ENCODE measurements around the gene AOPEP.

DNA sequence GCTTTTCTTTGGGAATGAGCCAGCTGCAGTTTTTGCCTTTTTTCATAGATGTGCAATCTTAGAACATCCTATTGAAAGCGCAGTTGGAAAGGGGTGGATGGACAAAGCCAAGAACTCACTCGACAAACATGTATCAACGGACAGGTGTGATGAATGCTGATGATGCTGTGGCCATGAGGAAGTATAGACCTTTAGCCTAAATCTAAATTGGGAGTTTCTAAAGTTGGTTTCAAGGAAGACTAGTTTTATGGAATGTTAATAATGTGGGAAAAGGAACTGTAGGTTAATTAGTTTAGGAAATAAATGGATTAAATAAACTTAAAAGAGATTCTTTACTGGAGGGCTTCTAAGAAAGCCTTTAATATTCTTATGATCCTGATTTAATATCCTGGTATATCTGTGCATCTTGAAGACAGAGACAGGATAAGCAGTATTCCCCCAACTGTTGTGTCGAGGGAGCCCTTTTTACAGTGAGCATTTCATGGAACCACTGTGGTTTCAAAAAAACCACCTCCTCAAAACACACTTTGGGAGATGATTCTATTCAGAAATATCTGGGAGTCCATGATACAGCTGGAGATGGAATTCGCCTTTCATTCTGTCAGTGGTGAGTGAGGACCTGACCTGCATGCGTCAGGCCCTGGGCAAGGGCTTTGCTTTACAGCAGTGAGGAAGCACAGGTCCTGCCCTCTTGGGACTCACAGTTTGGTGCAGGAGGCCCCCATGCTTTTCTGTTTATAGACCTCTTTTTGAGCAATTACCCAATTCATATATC, 82.6 kb downstream of the AOPEP start:
- TF ChIP-seq FOXM1 (IDR thresholded peaks at IDR 0.05; ENCODE audit: borderline replicate concordance, low read depth) (no peak), TAF1 (IDR thresholded peaks at IDR 0.05; ENCODE audit: low read depth) (no peak), EP300 (IDR thresholded peaks at IDR 0.05; ENCODE audit: borderline replicate concordance) (no peak), CEBPB (IDR thresholded peaks at IDR 0.05) (no peak), CREB1 (IDR thresholded peaks at IDR 0.05; ENCODE audit: low read depth) (no peak), EGR1 (IDR thresholded peaks at IDR 0.05) (no peak), NFIC (IDR thresholded peaks at IDR 0.05) (no peak), RAD21 (IDR thresholded peaks at IDR 0.05; ENCODE audit: low read depth) (no peak)
- TF ChIP-seq, protein P1, sequence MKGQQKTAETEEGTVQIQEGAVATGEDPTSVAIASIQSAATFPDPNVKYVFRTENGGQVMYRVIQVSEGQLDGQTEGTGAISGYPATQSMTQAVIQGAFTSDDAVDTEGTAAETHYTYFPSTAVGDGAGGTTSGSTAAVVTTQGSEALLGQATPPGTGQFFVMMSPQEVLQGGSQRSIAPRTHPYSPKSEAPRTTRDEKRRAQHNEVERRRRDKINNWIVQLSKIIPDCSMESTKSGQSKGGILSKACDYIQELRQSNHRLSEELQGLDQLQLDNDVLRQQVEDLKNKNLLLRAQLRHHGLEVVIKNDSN (IDR thresholded peaks at IDR 0.05): no peak
- TF ChIP-seq, protein P2, sequence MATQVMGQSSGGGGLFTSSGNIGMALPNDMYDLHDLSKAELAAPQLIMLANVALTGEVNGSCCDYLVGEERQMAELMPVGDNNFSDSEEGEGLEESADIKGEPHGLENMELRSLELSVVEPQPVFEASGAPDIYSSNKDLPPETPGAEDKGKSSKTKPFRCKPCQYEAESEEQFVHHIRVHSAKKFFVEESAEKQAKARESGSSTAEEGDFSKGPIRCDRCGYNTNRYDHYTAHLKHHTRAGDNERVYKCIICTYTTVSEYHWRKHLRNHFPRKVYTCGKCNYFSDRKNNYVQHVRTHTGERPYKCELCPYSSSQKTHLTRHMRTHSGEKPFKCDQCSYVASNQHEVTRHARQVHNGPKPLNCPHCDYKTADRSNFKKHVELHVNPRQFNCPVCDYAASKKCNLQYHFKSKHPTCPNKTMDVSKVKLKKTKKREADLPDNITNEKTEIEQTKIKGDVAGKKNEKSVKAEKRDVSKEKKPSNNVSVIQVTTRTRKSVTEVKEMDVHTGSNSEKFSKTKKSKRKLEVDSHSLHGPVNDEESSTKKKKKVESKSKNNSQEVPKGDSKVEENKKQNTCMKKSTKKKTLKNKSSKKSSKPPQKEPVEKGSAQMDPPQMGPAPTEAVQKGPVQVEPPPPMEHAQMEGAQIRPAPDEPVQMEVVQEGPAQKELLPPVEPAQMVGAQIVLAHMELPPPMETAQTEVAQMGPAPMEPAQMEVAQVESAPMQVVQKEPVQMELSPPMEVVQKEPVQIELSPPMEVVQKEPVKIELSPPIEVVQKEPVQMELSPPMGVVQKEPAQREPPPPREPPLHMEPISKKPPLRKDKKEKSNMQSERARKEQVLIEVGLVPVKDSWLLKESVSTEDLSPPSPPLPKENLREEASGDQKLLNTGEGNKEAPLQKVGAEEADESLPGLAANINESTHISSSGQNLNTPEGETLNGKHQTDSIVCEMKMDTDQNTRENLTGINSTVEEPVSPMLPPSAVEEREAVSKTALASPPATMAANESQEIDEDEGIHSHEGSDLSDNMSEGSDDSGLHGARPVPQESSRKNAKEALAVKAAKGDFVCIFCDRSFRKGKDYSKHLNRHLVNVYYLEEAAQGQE (IDR thresholded peaks at IDR 0.05; ENCODE audit: low read depth): no peak
